Endometrial microvascular endothelial cells (primary cell): ENCODE results near the gene CDHR2. TPM values are rescaled to one million over a fixed set of nuclear protein-coding genes. Genes with fewer than 3 reads are reported as not detected.

Source experiments
- in situ Hi-C: cut with HindIII; loops from 2 replicates; pipeline ENCODE4 v1.10.0; 2017; ENCODE audit warnings: low sequenced_read_pairs, low pct_unique_long_range_greater_than_20kb; ENCODE audit errors: inconsistent ontology term
- total RNA-seq: library from RNA; depleted of rRNA; stranded (reverse); fragments of >200 nt; gene quantifications from one replicate; pipeline ENCODE4 v1.2.3, GENCODE V29; 2015; ENCODE audit errors: inconsistent ontology term

CDHR2 gene
- total RNA-seq, 1 donor from 2014 or later = not detected

DNA sequence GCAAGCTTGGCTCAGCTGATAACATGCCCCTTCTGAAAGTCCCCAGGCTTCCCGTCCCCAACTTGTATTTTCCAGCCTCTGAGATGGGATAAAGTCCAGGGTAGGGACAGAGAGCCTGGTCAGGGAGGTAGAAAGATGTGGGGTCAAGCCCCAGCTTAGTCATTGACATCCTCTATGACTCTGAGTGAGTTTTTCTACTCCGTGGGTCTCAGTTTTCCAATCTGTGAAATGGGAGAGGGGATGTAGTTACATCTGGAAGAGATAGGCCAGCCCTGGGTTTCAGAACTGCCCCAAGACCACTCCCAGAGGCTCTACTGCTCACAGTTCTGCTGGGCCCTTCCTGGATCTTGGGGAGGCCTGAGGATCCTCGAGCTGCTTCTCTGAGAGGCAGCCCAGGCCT, 57.7 kb downstream of the CDHR2 start:
- in situ Hi-C loops = no loop called here

- in situ Hi-C loops = no loop called here
These were observed 59.1 kb downstream of the CDHR2 start for GRCh38 chr5:176608142-176608705.

DNA sequence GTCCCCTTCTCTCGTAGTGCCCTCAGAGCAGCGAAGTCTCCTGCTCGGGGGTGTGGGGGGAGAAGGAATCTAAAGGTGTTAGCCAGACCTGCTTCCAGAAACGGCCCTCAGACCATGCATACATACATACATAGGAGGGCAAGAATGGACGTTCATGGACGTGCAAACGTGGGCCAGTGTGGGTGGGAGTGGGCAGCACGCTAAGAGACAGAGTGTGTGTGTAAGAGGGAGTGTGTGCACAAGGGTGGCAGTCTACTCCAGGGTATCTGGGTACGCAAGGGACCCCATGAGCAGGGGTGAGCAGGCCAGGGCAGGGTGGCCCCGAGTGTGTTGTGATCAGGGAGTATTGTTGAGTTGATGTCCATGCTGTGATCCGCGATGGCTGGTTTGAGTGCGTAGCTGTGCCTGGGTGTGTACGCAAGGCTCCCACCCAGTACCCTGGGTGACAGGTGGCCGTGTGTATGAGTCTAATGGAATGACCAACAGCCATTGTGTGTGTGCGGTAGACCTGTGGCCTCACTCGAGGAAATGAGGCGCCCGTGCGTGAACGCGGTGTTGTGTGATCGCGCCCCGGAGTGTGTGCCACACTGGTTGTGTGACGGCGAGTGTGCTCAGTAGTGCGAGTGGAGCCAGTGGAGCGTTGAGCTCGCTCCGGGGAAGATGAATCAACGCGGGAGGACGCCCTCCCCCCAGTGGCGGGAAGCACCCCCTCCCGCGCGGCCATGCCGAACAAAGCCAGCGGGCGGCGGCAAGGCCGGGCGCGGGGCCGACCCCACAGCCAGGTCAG, 60.0 kb downstream of the CDHR2 start:
- in situ Hi-C loops = no loop called here

GRCh38 chr5:176609724-176610434, 60.7 kb downstream of the CDHR2 start, which contains the start of gene GPRIN1:
TSS of gene GPRIN1 (minus strand) at chr5:176610156. CDS start at chr5:176599834, 10,322 bp downstream.
- in situ Hi-C loops = no loop called here

DNA sequence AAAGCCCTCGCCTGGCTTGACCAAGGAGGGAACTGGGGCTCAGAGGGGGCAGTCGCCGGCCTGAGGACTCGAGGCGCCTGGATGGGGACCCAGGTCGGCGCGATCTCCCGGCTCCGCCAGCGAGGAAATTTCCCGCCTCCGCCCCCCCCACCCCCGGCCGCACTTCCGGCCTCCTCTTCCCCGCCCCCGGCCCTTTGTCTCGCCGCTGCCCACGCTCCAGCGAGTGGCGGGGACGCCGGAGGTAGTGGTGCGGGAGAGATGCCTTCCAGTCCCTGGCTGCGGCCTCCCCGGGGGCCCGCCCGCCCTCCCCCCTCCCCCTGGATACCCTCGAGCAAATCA, 61.3 kb downstream of the CDHR2 start:
- in situ Hi-C loops = no loop called here

DNA sequence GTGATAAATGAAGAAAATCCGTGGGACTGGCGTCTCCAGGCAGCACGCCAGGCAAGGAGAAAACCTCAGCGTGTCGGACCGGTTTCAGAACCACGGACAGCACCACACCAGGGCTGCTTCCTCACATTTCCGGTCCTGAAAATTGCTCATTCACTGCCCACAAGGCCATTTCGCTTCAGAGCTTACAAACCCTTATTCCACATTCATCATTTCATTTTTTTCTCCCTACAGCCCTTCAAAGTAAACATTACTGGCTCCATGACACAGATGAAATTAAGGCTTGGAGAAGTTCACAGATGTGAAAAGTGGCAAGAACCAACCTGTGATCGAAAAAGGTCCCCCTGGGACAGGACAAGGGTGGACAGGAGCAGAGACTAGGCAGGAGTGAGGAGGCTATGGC, 62.3 kb downstream of the CDHR2 start:
- in situ Hi-C loops = no loop called here

DNA sequence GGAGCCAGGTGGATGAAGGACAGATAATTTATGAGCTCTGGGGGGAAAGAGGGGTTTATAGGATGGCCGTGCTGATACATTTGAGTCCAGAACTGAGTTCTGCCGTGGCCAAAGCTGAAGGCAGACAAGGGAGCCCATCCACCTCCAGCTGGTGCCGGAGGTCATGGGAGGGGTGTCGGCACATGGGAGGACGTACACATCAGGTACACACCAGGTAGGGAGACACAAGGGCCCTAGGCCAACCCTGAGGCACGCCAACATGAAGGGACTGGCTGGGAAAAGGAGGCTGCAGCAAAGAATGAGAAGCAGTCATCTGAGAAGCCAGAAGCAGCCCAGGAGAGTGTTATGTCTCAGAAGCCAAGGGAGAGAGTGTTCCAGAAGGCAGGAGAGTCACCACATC, 62.9 kb downstream of the CDHR2 start:
- in situ Hi-C loops = no loop called here

DNA sequence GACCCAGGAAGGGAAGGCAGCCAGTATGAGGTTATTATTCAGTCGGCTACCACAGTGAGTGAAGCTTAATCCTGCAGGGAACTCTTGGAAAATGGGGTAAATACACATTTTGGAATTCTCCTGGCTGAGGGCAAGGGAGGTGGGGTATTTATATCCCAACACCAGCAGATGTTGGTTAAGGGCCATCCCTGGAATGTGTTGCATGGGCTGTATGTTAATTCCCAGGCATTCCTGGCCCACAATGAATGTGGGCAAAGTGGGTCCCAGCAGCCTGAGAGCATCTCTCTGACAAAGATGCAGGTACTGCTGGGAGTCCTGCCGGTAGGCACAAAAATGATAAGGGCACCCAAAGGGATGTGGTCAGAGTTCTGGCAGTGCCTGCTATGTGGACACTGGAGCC, 63.7 kb downstream of the CDHR2 start:
- in situ Hi-C loops = no loop called here

DNA sequence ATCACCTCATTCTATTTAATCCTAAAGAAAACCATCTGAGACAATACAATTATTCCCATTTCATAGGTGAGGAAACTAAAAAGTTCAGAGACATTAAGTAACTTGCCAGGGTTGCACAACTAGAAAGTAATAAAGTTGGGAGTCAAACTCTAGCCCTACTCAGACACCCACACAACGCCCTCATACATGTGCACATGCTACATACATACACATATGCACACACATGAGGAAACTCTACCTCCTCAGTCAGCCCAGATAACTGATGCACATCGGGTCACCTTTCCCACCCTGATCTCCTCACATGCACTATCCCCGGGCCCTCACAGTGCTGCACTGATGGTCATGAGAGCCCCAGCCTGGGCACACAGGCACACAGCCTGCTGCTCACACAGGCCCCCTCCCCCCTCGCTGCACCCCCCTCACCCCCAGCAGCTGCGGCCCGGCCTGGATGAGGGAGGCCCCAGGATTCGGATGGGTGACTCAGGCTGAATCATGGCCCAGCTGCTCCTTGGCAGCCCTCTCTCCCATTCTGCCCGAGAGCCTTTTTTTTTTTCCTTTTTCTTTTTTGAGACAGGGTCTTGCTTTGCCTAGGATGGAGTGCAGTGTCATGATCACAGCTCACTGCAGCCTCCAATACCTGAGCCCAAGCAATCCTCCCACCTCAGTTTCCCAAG, 65.8 kb downstream of the CDHR2 start:
- in situ Hi-C loops = no loop called here

- in situ Hi-C loops = no loop called here
These were observed 67.4 kb downstream of the CDHR2 start for GRCh38 chr5:176616511-176616910.

DNA sequence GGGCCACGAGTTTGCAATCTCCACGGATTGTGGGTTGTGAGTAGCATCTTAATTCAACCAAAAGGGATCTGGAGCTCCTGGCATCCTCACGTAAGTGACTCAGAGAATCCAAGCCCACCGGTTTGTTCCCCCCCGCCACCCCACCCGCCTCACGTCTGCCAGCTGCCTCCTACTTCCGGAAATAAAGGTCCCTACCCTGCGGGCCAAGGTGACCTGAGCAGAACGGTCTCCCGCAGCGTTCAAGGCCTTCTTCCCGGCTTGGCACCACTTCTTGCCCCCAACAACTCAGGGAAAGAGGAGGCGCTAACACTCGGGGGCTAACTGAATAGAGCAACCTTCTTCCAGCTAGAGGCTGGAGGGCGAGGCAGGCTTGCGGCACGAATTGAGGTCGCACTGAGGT, 69.6 kb downstream of the CDHR2 start:
- in situ Hi-C loops = no loop called here

DNA sequence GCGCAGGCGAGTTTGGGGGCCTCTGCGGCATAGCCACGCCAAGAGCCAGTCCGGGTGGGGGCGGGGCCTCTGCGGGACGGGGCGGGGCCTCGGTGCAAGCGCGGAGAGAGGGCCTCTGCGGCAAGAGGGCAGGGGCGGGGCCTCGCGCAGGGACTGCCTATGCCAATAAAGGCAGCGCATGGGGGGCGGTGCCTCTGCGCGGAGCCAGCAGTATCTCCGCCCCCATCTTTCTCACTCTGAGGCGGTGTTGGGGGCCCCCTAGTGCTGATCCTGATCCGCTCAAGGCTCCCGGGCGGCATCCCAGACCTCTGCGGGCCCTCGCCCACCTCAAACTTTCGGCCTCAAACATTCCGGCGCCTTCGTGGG, 70.0 kb downstream of the CDHR2 start:
- in situ Hi-C loops = no loop called here

- in situ Hi-C loops = no loop called here
These were observed 70.6 kb downstream of the CDHR2 start for GRCh38 chr5:176619569-176620332.

- in situ Hi-C loops = no loop called here
These were observed 71.3 kb downstream of the CDHR2 start for GRCh38 chr5:176620333-176620981.

DNA sequence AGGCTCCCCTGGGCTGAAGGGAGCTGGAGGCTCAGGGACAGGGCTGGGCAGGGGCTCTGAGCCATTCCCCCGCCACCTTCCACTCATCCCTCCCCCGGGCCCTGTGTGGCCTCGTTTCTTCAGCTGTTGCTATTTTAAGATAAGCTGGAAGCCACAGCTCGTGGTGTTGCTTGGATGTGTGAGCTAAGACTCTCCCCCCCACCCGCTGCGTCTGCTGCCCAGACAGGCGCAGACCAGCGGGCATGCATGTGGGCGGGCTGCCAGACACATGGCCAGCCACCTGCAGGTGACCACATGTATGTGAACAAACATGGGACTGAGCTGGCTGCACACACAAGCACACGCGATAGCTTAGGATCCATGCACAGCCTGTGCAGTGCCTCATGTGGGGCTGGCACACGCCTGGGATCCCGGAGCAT, 72.5 kb downstream of the CDHR2 start:
- in situ Hi-C loops = no loop called here

- in situ Hi-C loops = no loop called here
These were observed 75.0 kb downstream of the CDHR2 start for GRCh38 chr5:176624142-176624541.

- in situ Hi-C loops = no loop called here
These were observed 75.8 kb downstream of the CDHR2 start for GRCh38 chr5:176624938-176625337.

DNA sequence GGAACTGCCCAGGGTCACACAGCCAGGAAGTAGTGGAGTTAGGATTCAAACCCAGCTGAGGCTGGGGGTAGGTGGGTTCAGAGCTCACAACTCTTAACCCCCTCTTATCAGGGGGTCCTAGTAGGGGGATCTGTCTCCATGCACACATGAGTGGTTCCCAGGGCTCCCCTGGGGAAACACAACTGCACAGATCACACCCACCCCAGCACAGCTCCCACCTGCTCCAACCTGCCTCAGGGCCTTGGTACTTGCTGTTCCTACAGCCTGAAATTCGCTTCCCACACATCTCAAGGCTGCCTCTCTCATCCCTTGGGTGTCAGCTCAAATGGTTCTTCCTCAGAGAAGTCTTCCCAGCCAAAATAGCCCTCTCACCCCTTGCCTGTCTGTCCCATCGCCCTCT, 76.4 kb downstream of the CDHR2 start:
- in situ Hi-C loops = no loop called here
